Measurements from ENCODE around the gene SLC25A21. TPM values are rescaled to one million over a fixed set of nuclear protein-coding genes. Genes with fewer than 3 reads are reported as not detected.

The SLC25A21 gene
- total and polyA plus RNA-seq, 2 of the 13 experiments (the other 11 are each of a cell fraction or from before 2014, with no cell fraction given) = 1.9 to 2.9 TPM

DNA sequence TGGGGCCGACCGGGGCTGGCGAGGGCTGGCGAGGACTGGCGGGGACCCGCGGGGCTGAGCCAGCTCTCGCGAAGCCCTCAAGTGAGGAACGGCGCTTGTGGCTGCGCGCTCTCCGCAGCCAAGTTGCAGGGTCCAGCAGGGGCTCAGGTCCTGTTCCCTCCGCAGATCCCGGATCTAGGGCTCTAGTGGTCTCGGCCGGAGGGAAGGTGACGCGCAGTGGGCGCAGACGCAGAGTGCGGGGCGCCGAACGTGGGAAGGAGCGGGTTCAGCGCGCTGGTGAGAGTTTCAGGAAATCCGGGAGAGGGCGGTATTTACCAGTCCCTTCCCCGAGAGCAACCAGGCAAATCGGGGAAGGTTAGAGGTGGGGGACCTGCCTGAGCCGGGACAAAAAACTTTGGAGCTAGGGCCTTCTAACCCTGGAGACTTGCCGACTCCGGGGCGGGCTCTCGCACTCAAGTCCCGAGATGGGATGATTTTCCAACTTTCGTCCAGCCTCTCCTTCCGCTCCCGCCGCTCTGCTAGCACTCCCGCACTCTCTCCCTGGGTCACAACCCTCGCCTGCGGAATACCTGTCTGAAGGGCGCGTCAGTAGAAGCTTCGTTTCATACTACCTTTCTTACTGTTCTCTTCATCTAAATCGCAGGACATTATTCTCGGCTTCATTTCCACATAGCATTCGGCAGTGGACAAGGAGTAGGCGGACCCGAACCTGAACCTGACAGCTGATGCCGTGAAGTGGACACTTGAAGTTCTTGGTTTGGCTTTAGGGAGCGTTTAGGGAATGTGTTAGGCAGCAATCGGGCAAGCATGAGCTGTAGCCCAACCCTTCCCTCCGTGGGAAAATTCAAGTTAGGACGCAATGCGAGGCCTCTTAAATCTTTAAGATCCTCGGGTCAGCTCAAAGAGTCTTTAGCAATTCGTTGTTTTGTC, 524.3 kb downstream of the SLC25A21 start (continued):
- TF ChIP-seq ZNF567 (CRISPR knock-in tag; IDR thresholded peaks at IDR 0.05; ENCODE audit: borderline replicate concordance) (no peak), ZNF260 (CRISPR knock-in tag; IDR thresholded peaks at IDR 0.05; ENCODE audit: borderline replicate concordance, low read depth) (0 out of 2 replicates have a peak, but pooled peaks have one; percentile 16), XRCC5 (optimal IDR thresholded peaks at IDR 0.05; ENCODE audit: low read length) (peak; percentile 73), RXRA (CRISPR knock-in tag; IDR thresholded peaks at IDR 0.05) (peak; percentile 52; the same call in 1 of the 2 replicates), ARNT2 (CRISPR knock-in tag; IDR thresholded peaks at IDR 0.05; ENCODE audit: low read depth) (peak; percentile 25; the same call in 1 of the 2 replicates), BCL3 (CRISPR knock-in tag; IDR thresholded peaks at IDR 0.05) (peak; percentile 92; the same call in 1 of the 2 replicates), SRSF4 (IDR thresholded peaks at IDR 0.05; ENCODE audit: low read depth, low read length, poor library complexity, severe bottlenecking) (no peak), ZNF747 (CRISPR knock-in tag; IDR thresholded peaks at IDR 0.05; ENCODE audit: borderline replicate concordance) (no peak; the same call in 1 of the 2 replicates), REPIN1 (CRISPR knock-in tag; IDR thresholded peaks at IDR 0.05; ENCODE audit: borderline replicate concordance, low read depth) (peak; percentile 52; the same call in 1 of the 2 replicates), ZNF782 (CRISPR knock-in tag; IDR thresholded peaks at IDR 0.05; ENCODE audit: borderline replicate concordance) (peak; percentile 66; the same call in 1 of the 2 replicates), ZIK1 (CRISPR knock-in tag; IDR thresholded peaks at IDR 0.05; ENCODE audit: borderline replicate concordance, low read depth) (0 out of 2 replicates have a peak, but pooled peaks have one; percentile 43), ZBTB7B (CRISPR knock-in tag; IDR thresholded peaks at IDR 0.05) (0 out of 2 replicates have a peak, but pooled peaks have one; percentile 64), ZC3H13 (CRISPR knock-in tag; IDR thresholded peaks at IDR 0.05) (peak; percentile 71; the same call in 1 of the 2 replicates), NFYB (CRISPR knock-in tag; IDR thresholded peaks at IDR 0.05) (0 out of 2 replicates have a peak, but pooled peaks have one; percentile 5), AGO2 (optimal IDR thresholded peaks at IDR 0.05; ENCODE audit: low read depth, low read length) (no peak), ZNF670 (CRISPR knock-in tag; IDR thresholded peaks at IDR 0.05; ENCODE audit: borderline replicate concordance) (no peak)
- TF ChIP-seq, protein P1, sequence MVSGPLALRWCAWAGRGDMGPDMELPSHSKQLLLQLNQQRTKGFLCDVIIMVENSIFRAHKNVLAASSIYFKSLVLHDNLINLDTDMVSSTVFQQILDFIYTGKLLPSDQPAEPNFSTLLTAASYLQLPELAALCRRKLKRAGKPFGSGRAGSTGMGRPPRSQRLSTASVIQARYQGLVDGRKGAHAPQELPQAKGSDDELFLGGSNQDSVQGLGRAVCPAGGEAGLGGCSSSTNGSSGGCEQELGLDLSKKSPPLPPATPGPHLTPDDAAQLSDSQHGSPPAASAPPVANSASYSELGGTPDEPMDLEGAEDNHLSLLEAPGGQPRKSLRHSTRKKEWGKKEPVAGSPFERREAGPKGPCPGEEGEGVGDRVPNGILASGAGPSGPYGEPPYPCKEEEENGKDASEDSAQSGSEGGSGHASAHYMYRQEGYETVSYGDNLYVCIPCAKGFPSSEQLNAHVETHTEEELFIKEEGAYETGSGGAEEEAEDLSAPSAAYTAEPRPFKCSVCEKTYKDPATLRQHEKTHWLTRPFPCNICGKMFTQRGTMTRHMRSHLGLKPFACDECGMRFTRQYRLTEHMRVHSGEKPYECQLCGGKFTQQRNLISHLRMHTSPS (CRISPR knock-in tag; IDR thresholded peaks at IDR 0.05; ENCODE audit: low read depth) = peak; percentile 47; the same call in 1 of the 2 replicates
- TF ChIP-seq, protein P2, sequence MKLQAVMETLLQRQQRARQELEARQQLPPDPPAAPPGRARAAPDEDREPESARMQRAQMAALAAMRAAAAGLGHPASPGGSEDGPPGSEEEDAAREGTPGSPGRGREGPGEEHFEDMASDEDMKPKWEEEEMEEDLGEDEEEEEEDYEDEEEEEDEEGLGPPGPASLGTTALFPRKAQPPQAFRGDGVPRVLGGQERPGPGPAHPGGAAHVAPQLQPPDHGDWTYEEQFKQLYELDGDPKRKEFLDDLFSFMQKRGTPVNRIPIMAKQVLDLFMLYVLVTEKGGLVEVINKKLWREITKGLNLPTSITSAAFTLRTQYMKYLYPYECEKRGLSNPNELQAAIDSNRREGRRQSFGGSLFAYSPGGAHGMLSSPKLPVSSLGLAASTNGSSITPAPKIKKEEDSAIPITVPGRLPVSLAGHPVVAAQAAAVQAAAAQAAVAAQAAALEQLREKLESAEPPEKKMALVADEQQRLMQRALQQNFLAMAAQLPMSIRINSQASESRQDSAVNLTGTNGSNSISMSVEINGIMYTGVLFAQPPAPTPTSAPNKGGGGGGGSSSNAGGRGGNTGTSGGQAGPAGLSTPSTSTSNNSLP (IDR thresholded peaks at IDR 0.05; ENCODE audit: low read depth, low read length) = peak; percentile 16; the same call in 1 of the 2 replicates
- TF ChIP-seq, protein P3, sequence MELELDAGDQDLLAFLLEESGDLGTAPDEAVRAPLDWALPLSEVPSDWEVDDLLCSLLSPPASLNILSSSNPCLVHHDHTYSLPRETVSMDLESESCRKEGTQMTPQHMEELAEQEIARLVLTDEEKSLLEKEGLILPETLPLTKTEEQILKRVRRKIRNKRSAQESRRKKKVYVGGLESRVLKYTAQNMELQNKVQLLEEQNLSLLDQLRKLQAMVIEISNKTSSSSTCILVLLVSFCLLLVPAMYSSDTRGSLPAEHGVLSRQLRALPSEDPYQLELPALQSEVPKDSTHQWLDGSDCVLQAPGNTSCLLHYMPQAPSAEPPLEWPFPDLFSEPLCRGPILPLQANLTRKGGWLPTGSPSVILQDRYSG (CRISPR knock-in tag; IDR thresholded peaks at IDR 0.05) = 0 out of 2 replicates have a peak, but pooled peaks have one; percentile 36
